ENCODE data around the gene GRK5.

- peak; percentile 62 for TF ChIP-seq POLR2AphosphoS5 (IDR thresholded peaks at IDR 0.05)
- no peak for TF ChIP-seq EP300 (conservative IDR thresholded peaks at IDR 0.05; ENCODE audit: poor library complexity, severe bottlenecking)
Observed at GRCh38 chr10:119377958-119378736, 170.8 kb downstream of the GRK5 start.
